ENCODE measurements around the gene KIAA1143.

Gene KIAA1143

GRCh38 chr3:44771424-44772098 lies 10.1 kb upstream of the KIAA1143 start:
- no peak overlapping the region for H3K4me3 ChIP-seq (ENCODE audit: low read depth, low read length)
- no peak for DNase-seq (ENCODE audit: low read depth)
- TF ChIP-seq CTCF (conservative IDR thresholded peaks at IDR 0.05; ENCODE audit: low read depth, low read length) = no peak

GRCh38 chr3:44764248-44764647 lies 2.8 kb upstream of the KIAA1143 start:
- TF ChIP-seq CTCF (conservative IDR thresholded peaks at IDR 0.05; ENCODE audit: low read depth, low read length) = no peak
- no peak overlapping the region for H3K4me3 ChIP-seq (ENCODE audit: low read depth, low read length)
- DNase-seq (ENCODE audit: low read depth) = no peak

- TF ChIP-seq CTCF (conservative IDR thresholded peaks at IDR 0.05; ENCODE audit: low read depth, low read length) = no peak
- peak overlapping the region; percentile 71 for H3K4me3 ChIP-seq (ENCODE audit: low read depth, low read length)
These were observed 1.3 kb upstream of the KIAA1143 start for GRCh38 chr3:44762690-44763089.

GRCh38 chr3:44762170-44762677 lies 805 bp upstream of the KIAA1143 start:
- DNase-seq (ENCODE audit: low read depth) = peak; percentile 20
- no peak for TF ChIP-seq CTCF (conservative IDR thresholded peaks at IDR 0.05; ENCODE audit: low read depth, low read length)
- peak overlapping the region; percentile 71 for H3K4me3 ChIP-seq (ENCODE audit: low read depth, low read length)

More at GRCh38 chr3:44762690-44763089, 1.3 kb upstream of the KIAA1143 start:
- no peak for DNase-seq (ENCODE audit: low read depth)

- peak; percentile 6 for DNase-seq (ENCODE audit: low read depth)
- no peak for TF ChIP-seq CTCF (conservative IDR thresholded peaks at IDR 0.05; ENCODE audit: low read depth, low read length)
- peak overlapping the region; percentile 71 for H3K4me3 ChIP-seq (ENCODE audit: low read depth, low read length)
These were observed 357 bp downstream of the KIAA1143 start for GRCh38 chr3:44761101-44761423.

- TF ChIP-seq CTCF (conservative IDR thresholded peaks at IDR 0.05; ENCODE audit: low read depth, low read length) = no peak
- no peak overlapping the region for H3K4me3 ChIP-seq (ENCODE audit: low read depth, low read length)
- DNase-seq (ENCODE audit: low read depth) = no peak
These were observed 26.7 kb downstream of the KIAA1143 start for GRCh38 chr3:44734646-44735168.

- DNase-seq (ENCODE audit: low read depth) = peak; percentile 93
- no peak for TF ChIP-seq CTCF (conservative IDR thresholded peaks at IDR 0.05; ENCODE audit: low read depth, low read length)
- H3K4me3 ChIP-seq (ENCODE audit: low read depth, low read length) = peak within 1 kb of the TSS; percentile 77
These were observed 32.0 kb downstream of the KIAA1143 start, which contains the start of gene ZNF501 for GRCh38 chr3:44729384-44729910. ZNF501 (plus strand) TSS chr3:44729635; CDS start chr3:44734422, 4,787 bp downstream.

Data from choroid plexus epithelial cell (primary cell).